Measurements from ENCODE around the gene PTGIR.

GRCh38 chr19:46604781-46605355 is 20.0 kb downstream of the PTGIR start:
- no peak for TF ChIP-seq CTCF (conservative IDR thresholded peaks at IDR 0.05; ENCODE audit: low read depth, low read length)
- TF ChIP-seq EZH2 (IDR thresholded peaks at IDR 0.05; ENCODE audit: borderline replicate concordance, low read depth, low read length, poor library complexity, severe bottlenecking): no peak

Data from A673 (cell line).